ENCODE results near the gene ARSB.

ARSB gene

DNA sequence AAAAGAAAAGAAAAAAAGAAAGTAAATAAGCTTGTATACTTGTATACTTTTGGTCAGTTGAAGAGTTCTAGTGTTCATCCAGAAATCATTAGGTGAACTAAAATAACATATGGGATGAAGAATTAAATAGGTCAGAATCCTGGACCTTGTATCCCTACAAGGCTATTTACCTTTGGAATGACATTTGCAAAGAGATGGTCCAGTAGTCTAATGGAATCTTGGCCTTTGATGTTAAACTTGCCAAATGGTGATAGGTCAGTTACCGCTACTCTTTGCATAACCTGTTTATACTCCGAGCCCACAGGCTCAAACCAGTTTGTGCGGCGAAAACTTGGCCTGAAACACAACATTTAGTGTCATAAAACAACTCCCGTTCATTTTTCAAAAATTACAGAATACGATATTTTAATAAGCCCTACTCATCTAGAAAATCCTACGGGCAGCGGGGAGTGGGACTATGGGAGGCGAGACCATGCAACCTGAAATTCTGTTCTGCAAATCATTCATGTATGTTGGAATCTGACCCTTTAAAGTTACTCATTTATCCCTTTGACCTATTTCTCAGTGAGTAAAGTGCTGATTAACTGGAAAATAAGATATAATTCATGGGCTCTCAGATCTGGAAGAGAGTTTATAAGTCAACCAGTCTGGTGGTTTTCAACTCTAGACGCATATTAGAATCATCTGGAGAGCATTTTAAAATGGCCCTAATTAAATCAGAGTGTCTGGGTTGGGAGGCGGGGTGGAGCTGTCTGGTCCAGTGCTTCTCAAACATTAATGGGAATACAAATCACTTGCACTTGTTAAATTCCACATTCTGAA lies 45.8 kb upstream of the ARSB start:
- no peaks in the 10 kb centered on the region for H3K4me1 ChIP-seq (ENCODE audit: low read depth, poor library complexity, severe bottlenecking)
- no peak overlapping the region for H3K27ac ChIP-seq
- no peaks in the 10 kb centered on the region for H4K20me1 ChIP-seq (ENCODE audit: insufficient read depth)
- H3K79me2 ChIP-seq (ENCODE audit: insufficient read depth, low read depth) = no peaks in the 10 kb centered on the region
- H3K27me3 ChIP-seq (ENCODE audit: insufficient read depth, low read depth) = no peaks in the 10 kb centered on the region
- no peak overlapping the region for H2AFZ ChIP-seq (ENCODE audit: low read depth)
- no peaks in the 10 kb centered on the region for H3K36me3 ChIP-seq (ENCODE audit: insufficient read depth)
- H3K4me2 ChIP-seq = no peak overlapping the region
- H3K9ac ChIP-seq = no peak overlapping the region
- TF ChIP-seq, protein P1, sequence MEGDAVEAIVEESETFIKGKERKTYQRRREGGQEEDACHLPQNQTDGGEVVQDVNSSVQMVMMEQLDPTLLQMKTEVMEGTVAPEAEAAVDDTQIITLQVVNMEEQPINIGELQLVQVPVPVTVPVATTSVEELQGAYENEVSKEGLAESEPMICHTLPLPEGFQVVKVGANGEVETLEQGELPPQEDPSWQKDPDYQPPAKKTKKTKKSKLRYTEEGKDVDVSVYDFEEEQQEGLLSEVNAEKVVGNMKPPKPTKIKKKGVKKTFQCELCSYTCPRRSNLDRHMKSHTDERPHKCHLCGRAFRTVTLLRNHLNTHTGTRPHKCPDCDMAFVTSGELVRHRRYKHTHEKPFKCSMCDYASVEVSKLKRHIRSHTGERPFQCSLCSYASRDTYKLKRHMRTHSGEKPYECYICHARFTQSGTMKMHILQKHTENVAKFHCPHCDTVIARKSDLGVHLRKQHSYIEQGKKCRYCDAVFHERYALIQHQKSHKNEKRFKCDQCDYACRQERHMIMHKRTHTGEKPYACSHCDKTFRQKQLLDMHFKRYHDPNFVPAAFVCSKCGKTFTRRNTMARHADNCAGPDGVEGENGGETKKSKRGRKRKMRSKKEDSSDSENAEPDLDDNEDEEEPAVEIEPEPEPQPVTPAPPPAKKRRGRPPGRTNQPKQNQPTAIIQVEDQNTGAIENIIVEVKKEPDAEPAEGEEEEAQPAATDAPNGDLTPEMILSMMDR (conservative IDR thresholded peaks at IDR 0.05; ENCODE audit: low read depth, low read length) = no peak
- H3K4me3 ChIP-seq (IDR thresholded peaks at IDR 0.05; ENCODE audit: insufficient read depth, low read depth, low read length) = no peak overlapping the region

DNA sequence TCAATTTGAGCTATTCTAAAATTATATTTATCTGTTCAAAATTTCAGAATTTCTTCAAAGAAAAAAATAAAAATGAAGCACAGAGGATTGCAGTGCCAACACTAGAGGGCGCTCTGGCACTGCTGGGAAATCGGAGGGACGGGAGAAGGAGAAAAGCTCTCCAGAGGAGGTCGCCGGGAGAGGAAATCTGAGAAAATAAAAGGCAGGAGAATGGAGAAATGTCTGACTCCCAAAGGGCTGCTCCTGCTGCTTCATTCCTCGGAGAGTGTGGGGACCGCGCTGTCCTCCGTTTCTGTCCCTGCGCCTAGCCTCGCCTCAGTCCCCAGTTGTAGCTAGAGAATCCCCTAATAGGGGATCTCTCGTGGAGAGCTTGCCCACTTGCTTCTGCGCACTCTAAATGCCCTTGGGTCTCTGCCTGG lies 40.0 kb upstream of the ARSB start:
- Histone ChIP-seq H3K36me3 (ENCODE audit: insufficient read depth) (no peaks in the 10 kb centered on the region), H3K79me2 (ENCODE audit: insufficient read depth, low read depth) (no peaks in the 10 kb centered on the region), H3K27ac (no peak overlapping the region), H3K4me2 (peak overlapping the region; percentile 33), H2AFZ (ENCODE audit: low read depth) (peak overlapping the region; percentile 70), H3K27me3 (ENCODE audit: insufficient read depth, low read depth) (no peaks in the 10 kb centered on the region), H3K4me1 (ENCODE audit: low read depth, poor library complexity, severe bottlenecking) (no peaks in the 10 kb centered on the region), H3K4me3 (IDR thresholded peaks at IDR 0.05; ENCODE audit: insufficient read depth, low read depth, low read length) (no peak overlapping the region), H3K9ac (no peak overlapping the region), H4K20me1 (ENCODE audit: insufficient read depth) (no peaks in the 10 kb centered on the region)
- TF ChIP-seq, protein P1 (conservative IDR thresholded peaks at IDR 0.05; ENCODE audit: low read depth, low read length) = peak; percentile 98

DNA sequence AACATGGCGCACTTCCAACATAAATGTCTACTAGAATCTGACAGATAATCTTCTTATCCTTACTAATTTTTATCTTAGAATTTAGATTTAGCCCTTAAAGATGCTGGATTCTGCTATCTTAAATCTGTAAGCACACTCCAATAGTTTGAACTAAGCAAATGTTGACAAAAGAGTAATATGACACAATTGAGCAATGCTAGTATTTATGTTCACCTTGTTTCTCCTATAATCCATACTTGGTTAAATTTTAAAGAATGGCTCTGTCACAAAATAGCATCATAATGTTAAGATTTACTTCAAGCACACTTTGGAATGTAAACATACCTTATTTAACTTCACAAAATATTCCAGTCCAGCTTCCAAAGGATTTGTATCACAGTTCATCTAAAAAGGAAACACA lies 38.8 kb upstream of the ARSB start:
- Histone ChIP-seq H3K79me2 (ENCODE audit: insufficient read depth, low read depth) (no peaks in the 10 kb centered on the region), H3K27ac (no peak overlapping the region), H3K9ac (no peak overlapping the region), H3K4me1 (ENCODE audit: low read depth, poor library complexity, severe bottlenecking) (no peaks in the 10 kb centered on the region), H2AFZ (ENCODE audit: low read depth) (no peak overlapping the region), H3K4me2 (no peak overlapping the region), H3K36me3 (ENCODE audit: insufficient read depth) (no peaks in the 10 kb centered on the region), H4K20me1 (ENCODE audit: insufficient read depth) (no peaks in the 10 kb centered on the region), H3K4me3 (IDR thresholded peaks at IDR 0.05; ENCODE audit: insufficient read depth, low read depth, low read length) (no peak overlapping the region), H3K27me3 (ENCODE audit: insufficient read depth, low read depth) (no peaks in the 10 kb centered on the region)
- TF ChIP-seq, protein P1 (conservative IDR thresholded peaks at IDR 0.05; ENCODE audit: low read depth, low read length) = no peak

DNA sequence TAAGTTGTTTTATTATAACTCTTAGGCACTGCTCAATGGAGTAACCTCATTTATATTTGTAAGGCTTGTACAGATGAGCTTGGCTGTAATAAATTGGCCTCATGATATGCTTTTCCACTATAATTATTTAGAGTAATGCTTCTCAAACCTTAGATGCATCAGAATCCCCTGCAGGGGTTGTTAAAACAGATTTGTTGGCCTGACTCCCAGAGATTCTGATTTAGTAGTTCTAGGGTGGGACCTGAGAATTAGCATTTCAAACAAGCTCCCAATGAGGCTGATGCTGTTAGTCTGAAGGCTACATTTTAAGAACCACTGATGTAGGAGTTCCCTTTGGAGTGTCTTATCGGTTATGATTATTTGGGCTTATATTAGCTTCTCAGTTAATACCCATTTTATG lies 38.2 kb upstream of the ARSB start:
- H3K36me3 ChIP-seq (ENCODE audit: insufficient read depth) = no peaks in the 10 kb centered on the region
- H4K20me1 ChIP-seq (ENCODE audit: insufficient read depth) = no peaks in the 10 kb centered on the region
- TF ChIP-seq, protein P1 (conservative IDR thresholded peaks at IDR 0.05; ENCODE audit: low read depth, low read length) = no peak
- no peak overlapping the region for H2AFZ ChIP-seq (ENCODE audit: low read depth)
- no peaks in the 10 kb centered on the region for H3K4me1 ChIP-seq (ENCODE audit: low read depth, poor library complexity, severe bottlenecking)
- no peak overlapping the region for H3K4me2 ChIP-seq
- H3K27me3 ChIP-seq (ENCODE audit: insufficient read depth, low read depth) = no peaks in the 10 kb centered on the region
- H3K9ac ChIP-seq = no peak overlapping the region
- H3K27ac ChIP-seq = no peak overlapping the region
- H3K4me3 ChIP-seq (IDR thresholded peaks at IDR 0.05; ENCODE audit: insufficient read depth, low read depth, low read length) = no peak overlapping the region
- H3K79me2 ChIP-seq (ENCODE audit: insufficient read depth, low read depth) = no peaks in the 10 kb centered on the region
